HL-60 (cell line): ENCODE data around the gene TRAPPC12.

Source experiments
- DNase-seq, 2 experiments: peaks; one replicate each; pipeline ENCODE4 v3.0.0-alpha.2; 2010 to 2020; ENCODE audit warnings: low read depth in 1 of 2, low spot score in 1 of 2
- H3K27ac ChIP-seq: fragments of 250-450 bp; sonication (Bioruptor Pico); replicated peaks from 2 replicates; pipeline ENCODE4 v1.5.1; 2020; ENCODE audit warnings: mild to moderate bottlenecking, moderate library complexity
- H3K27me3 ChIP-seq: fragments of 250-450 bp; sonication (Bioruptor Pico); 2 replicates; pipeline ENCODE4 v1.5.1; 2021; ENCODE audit warnings: mild to moderate bottlenecking, moderate library complexity; ENCODE audit not compliant: insufficient read depth, poor library complexity, severe bottlenecking
- H3K4me3 ChIP-seq: replicated peaks from 2 replicates; pipeline ENCODE4 v1.5.1; 2011; ENCODE audit warnings: mild to moderate bottlenecking, control low read depth, low read length; ENCODE audit not compliant: insufficient read depth
- GABPA ChIP-seq: IDR thresholded peaks from 2 replicates; pipeline ENCODE4 v1.6.1; 2012; ENCODE audit warnings: low read depth
- POLR2AphosphoS5 ChIP-seq: IDR thresholded peaks from 2 replicates; pipeline ENCODE4 v1.6.1; 2012; ENCODE audit warnings: low read depth
- SPI1 ChIP-seq: IDR thresholded peaks from 2 replicates; pipeline ENCODE4 v1.6.1; 2012; ENCODE audit warnings: low read depth, mild to moderate bottlenecking, borderline replicate concordance
- TF ChIP-seq, protein P1 (sequence below): IDR thresholded peaks from one replicate; pipeline ENCODE4 v1.5.1; 2011; ENCODE audit warnings: low read length, control low read depth, inconsistent platforms; ENCODE audit not compliant: insufficient read depth
- TF ChIP-seq, protein P2 (sequence below): IDR thresholded peaks from 2 replicates; pipeline ENCODE4 v1.6.1; 2012; ENCODE audit warnings: low read depth; ENCODE audit not compliant: insufficient replicate concordance

TRAPPC12 gene

GRCh38 chr2:3423492-3424170 lies 44.1 kb downstream of the TRAPPC12 start:
- H3K27me3 ChIP-seq = no peaks in the 10 kb centered on the region
- TF ChIP-seq, protein P1, sequence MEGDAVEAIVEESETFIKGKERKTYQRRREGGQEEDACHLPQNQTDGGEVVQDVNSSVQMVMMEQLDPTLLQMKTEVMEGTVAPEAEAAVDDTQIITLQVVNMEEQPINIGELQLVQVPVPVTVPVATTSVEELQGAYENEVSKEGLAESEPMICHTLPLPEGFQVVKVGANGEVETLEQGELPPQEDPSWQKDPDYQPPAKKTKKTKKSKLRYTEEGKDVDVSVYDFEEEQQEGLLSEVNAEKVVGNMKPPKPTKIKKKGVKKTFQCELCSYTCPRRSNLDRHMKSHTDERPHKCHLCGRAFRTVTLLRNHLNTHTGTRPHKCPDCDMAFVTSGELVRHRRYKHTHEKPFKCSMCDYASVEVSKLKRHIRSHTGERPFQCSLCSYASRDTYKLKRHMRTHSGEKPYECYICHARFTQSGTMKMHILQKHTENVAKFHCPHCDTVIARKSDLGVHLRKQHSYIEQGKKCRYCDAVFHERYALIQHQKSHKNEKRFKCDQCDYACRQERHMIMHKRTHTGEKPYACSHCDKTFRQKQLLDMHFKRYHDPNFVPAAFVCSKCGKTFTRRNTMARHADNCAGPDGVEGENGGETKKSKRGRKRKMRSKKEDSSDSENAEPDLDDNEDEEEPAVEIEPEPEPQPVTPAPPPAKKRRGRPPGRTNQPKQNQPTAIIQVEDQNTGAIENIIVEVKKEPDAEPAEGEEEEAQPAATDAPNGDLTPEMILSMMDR = peak; percentile 99
- TF ChIP-seq, protein P2, sequence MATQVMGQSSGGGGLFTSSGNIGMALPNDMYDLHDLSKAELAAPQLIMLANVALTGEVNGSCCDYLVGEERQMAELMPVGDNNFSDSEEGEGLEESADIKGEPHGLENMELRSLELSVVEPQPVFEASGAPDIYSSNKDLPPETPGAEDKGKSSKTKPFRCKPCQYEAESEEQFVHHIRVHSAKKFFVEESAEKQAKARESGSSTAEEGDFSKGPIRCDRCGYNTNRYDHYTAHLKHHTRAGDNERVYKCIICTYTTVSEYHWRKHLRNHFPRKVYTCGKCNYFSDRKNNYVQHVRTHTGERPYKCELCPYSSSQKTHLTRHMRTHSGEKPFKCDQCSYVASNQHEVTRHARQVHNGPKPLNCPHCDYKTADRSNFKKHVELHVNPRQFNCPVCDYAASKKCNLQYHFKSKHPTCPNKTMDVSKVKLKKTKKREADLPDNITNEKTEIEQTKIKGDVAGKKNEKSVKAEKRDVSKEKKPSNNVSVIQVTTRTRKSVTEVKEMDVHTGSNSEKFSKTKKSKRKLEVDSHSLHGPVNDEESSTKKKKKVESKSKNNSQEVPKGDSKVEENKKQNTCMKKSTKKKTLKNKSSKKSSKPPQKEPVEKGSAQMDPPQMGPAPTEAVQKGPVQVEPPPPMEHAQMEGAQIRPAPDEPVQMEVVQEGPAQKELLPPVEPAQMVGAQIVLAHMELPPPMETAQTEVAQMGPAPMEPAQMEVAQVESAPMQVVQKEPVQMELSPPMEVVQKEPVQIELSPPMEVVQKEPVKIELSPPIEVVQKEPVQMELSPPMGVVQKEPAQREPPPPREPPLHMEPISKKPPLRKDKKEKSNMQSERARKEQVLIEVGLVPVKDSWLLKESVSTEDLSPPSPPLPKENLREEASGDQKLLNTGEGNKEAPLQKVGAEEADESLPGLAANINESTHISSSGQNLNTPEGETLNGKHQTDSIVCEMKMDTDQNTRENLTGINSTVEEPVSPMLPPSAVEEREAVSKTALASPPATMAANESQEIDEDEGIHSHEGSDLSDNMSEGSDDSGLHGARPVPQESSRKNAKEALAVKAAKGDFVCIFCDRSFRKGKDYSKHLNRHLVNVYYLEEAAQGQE = no peak
- peak; percentile 29; the same call in 1 of the 2 replicates for TF ChIP-seq SPI1
- DNase-seq = peak; percentile 52 to 73
- no peak overlapping the region for H3K27ac ChIP-seq
- no peak overlapping the region for H3K4me3 ChIP-seq

- H3K27ac ChIP-seq = no peak overlapping the region
- no peaks in the 10 kb centered on the region for H3K27me3 ChIP-seq
- TF ChIP-seq, protein P1 = no peak
- TF ChIP-seq, protein P2 = no peak
- TF ChIP-seq SPI1 (no peak), POLR2AphosphoS5 (no peak), GABPA (no peak)
- DNase-seq = no peak
- no peak overlapping the region for H3K4me3 ChIP-seq
Measured at GRCh38 chr2:3424171-3424795, 44.8 kb downstream of the TRAPPC12 start.

DNA sequence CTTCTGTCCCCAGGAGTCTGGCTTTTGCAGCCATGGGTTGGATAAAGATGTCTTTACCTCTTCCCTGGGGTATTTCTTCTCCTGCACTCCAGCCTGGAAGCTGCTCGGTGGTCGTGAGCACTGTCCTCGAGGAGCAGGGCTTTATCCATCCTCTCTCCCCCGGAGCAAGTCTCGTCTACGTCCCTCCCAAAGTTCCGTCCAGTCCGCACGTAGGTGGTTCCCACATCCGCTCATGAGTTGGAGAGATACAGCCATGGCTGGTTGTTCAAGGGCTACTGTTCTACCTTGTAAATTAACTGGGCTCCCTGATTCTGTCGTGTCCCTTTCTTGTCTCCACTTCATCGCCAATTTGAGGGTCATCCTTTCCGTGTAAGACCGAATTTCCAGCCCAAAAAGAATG lies 47.1 kb downstream of the TRAPPC12 start:
- Histone ChIP-seq H3K4me3 (no peak overlapping the region), H3K27ac (no peak overlapping the region), H3K27me3 (no peaks in the 10 kb centered on the region)
- DNase-seq = no peak
- no peak for TF ChIP-seq SPI1
- TF ChIP-seq, protein P1 = no peak
- no peak for TF ChIP-seq GABPA
- TF ChIP-seq, protein P2 = no peak
- TF ChIP-seq POLR2AphosphoS5 = no peak
